Activated CD4-positive, alpha-beta T cell treated with anti-CD3 and anti-CD28 coated beads, Interleukin-2, amount 50 U/mL, for 1 hour (primary cell): ENCODE data around the gene ENPP6.
A peak's percentile ranks its signal among the peaks of the same experiment; 100 is the strongest.

Experiments used
- DNase-seq: peaks from one replicate; pipeline ENCODE4 v3.0.0-alpha.2; 2020

ENPP6 gene

GRCh38 chr4:184188443-184189400 is 29.0 kb downstream of the ENPP6 start:
- no peak for DNase-seq

- DNase-seq, result no peak
Measured at GRCh38 chr4:184177271-184177670, 40.4 kb downstream of the ENPP6 start.

GRCh38 chr4:184174571-184175488 is 42.8 kb downstream of the ENPP6 start:
- DNase-seq, result no peak

- no peak for DNase-seq
Measured at GRCh38 chr4:184171011-184171410, 46.7 kb downstream of the ENPP6 start.

- no peak for DNase-seq
Measured at GRCh38 chr4:184169225-184169867, 48.3 kb downstream of the ENPP6 start.

- DNase-seq, result peak; percentile 42
Measured at GRCh38 chr4:184168406-184169019, 49.2 kb downstream of the ENPP6 start.

- DNase-seq, result no peak
Measured at GRCh38 chr4:184167576-184167975, 50.1 kb downstream of the ENPP6 start.

- DNase-seq, result no peak
Measured at GRCh38 chr4:184166736-184167135, 50.9 kb downstream of the ENPP6 start.

- no peak for DNase-seq
Measured at GRCh38 chr4:184165291-184165690, 52.4 kb downstream of the ENPP6 start.

GRCh38 chr4:184163813-184164212 is 53.9 kb downstream of the ENPP6 start:
- peak; percentile 7 for DNase-seq

GRCh38 chr4:184162596-184162995 is 55.1 kb downstream of the ENPP6 start:
- DNase-seq, result no peak

GRCh38 chr4:184157322-184157721 is 60.4 kb downstream of the ENPP6 start:
- DNase-seq, result no peak

GRCh38 chr4:184156163-184156920 is 61.3 kb downstream of the ENPP6 start:
- DNase-seq, result no peak

GRCh38 chr4:184154199-184154598 is 63.5 kb downstream of the ENPP6 start:
- no peak for DNase-seq

GRCh38 chr4:184153781-184154180 is 63.9 kb downstream of the ENPP6 start:
- no peak for DNase-seq

- no peak for DNase-seq
Measured at GRCh38 chr4:184151988-184152485, 65.6 kb downstream of the ENPP6 start.

GRCh38 chr4:184150102-184150839 is 67.4 kb downstream of the ENPP6 start:
- DNase-seq, result no peak

GRCh38 chr4:184148738-184149637 is 68.7 kb downstream of the ENPP6 start:
- DNase-seq, result no peak

GRCh38 chr4:184147858-184148737 is 69.6 kb downstream of the ENPP6 start:
- no peak for DNase-seq
